Thymus (tissue), 11 donors: ENCODE data around the gene TANGO2. TPM values are rescaled to one million over a fixed set of nuclear protein-coding genes. Genes with fewer than 3 reads are reported as not detected.
"Not testable (repeated sequence)": the region's sequence is repeated elsewhere in the genome, so short reads cannot be mapped to it uniquely, and the experiment has no call there.

ENCODE experiments used
- DNase-seq, 9 donors: peaks; one replicate each; pipeline ENCODE4 v3.0.0-alpha.2; 2013; ENCODE audit warnings: low spot score in 9 of 9, low read depth in 6 of 9, missing footprints in 1 of 9
- H3K27ac ChIP-seq, 2 donors: one replicate each; pipeline ENCODE4 v1.5.1; 2013; ENCODE audit warnings: control low read depth in 1 of 2, low read depth in 1 of 2, low read length in 1 of 2, mild to moderate bottlenecking in 1 of 2, moderate library complexity in 1 of 2
- H3K27me3 ChIP-seq, 2 donors: one replicate each; pipeline ENCODE4 v1.5.1; 2013; ENCODE audit warnings: low read length in 1 of 2; ENCODE audit not compliant: control insufficient read depth in 2 of 2, insufficient read depth in 1 of 2
- H3K36me3 ChIP-seq, 2 donors: one replicate each; pipeline ENCODE4 v1.5.1; 2013; ENCODE audit warnings: low read length in 1 of 2, mild to moderate bottlenecking in 1 of 2, moderate library complexity in 1 of 2; ENCODE audit not compliant: control insufficient read depth in 2 of 2, insufficient read depth in 2 of 2
- H3K4me1 ChIP-seq, 2 donors: one replicate each; pipeline ENCODE4 v1.5.1; 2013; ENCODE audit warnings: low read length in 2 of 2; ENCODE audit not compliant: control insufficient read depth in 2 of 2, insufficient read depth in 2 of 2
- H3K4me3 ChIP-seq, 2 donors: one replicate each; pipeline ENCODE4 v1.5.1; 2013; ENCODE audit warnings: low read length in 2 of 2, control low read depth in 1 of 2, mild to moderate bottlenecking in 1 of 2
- H3K9me3 ChIP-seq, 2 donors: one replicate each; pipeline ENCODE4 v1.5.1; 2013; ENCODE audit warnings: low read length in 1 of 2, mild to moderate bottlenecking in 1 of 2; ENCODE audit not compliant: control insufficient read depth in 2 of 2, insufficient read depth in 1 of 2
- WGBS: extraction: QIAGEN DNeasy Blood & Tissue Kit; methylation state at CpG from one replicate; pipeline ENCODE4 v1.1.7; 2013; 5-methylcytosine and 5-hydroxymethylcytosine counted together
- polyA plus RNA-seq: library from polyadenylated mRNA; stranded (reverse); fragments of 200-250 nt; gene quantifications from one replicate; pipeline ENCODE4 v1.2.3, GENCODE V29; 2013
- total RNA-seq: library from RNA; stranded (reverse); fragments of 120-200 nt; gene quantifications from one replicate; pipeline ENCODE4 v1.2.4, GENCODE V29; 2013
- donor health status: healthy.

Gene TANGO2
- total and polyA plus RNA-seq, 2 donors = 15.9 to 19.7 TPM

- Histone ChIP-seq H3K9me3 (no peaks in the 10 kb centered on the region), H3K4me3 (no peak overlapping the region), H3K27me3 (no peaks in the 10 kb centered on the region), H3K4me1 (no peaks in the 10 kb centered on the region), H3K36me3 (peaks cover 26 to 43% of the 10 kb centered on the region in 2 donors), H3K27ac (no peak overlapping the region)
- DNase-seq = no peak
- 96% methylated on average over 3 of the region's 3 CpGs for WGBS
Observed at GRCh38 chr22:20064140-20064480, 43.2 kb downstream of the TANGO2 start.

GRCh38 chr22:20064545-20065262, 43.8 kb downstream of the TANGO2 start:
- 97% methylated on average over 18 of the region's 18 CpGs for WGBS
- H3K4me1 ChIP-seq = no peaks in the 10 kb centered on the region
- no peak overlapping the region for H3K4me3 ChIP-seq
- H3K36me3 ChIP-seq = peaks cover 26 to 43% of the 10 kb centered on the region in 2 donors
- no peak overlapping the region for H3K27ac ChIP-seq
- H3K27me3 ChIP-seq = no peaks in the 10 kb centered on the region
- no peaks in the 10 kb centered on the region for H3K9me3 ChIP-seq
- no peak for DNase-seq

GRCh38 chr22:20065896-20066616, 45.1 kb downstream of the TANGO2 start:
- no peak overlapping the region for H3K4me3 ChIP-seq
- no peaks in the 10 kb centered on the region for H3K4me1 ChIP-seq
- peaks cover 22 to 41% of the 10 kb centered on the region in 2 donors for H3K36me3 ChIP-seq
- 97% methylated on average over 14 of the region's 14 CpGs for WGBS
- no peak for DNase-seq
- H3K27me3 ChIP-seq = no peaks in the 10 kb centered on the region
- no peaks in the 10 kb centered on the region for H3K9me3 ChIP-seq
- no peak overlapping the region for H3K27ac ChIP-seq

GRCh38 chr22:20066617-20067383, 45.9 kb downstream of the TANGO2 start:
- DNase-seq = no peak
- WGBS = 98% methylated on average over 11 of the region's 11 CpGs

GRCh38 chr22:20067384-20067682, 46.4 kb downstream of the TANGO2 start:
- not testable (repeated sequence) for DNase-seq, H3K9me3 ChIP-seq, H3K4me1 ChIP-seq, H3K4me3 ChIP-seq, H3K27me3 ChIP-seq, H3K27ac ChIP-seq
- WGBS = 100% methylated on average over 3 of the region's 3 CpGs
- peaks cover 12 to 29% of the 10 kb centered on the region in 2 donors for H3K36me3 ChIP-seq

More at GRCh38 chr22:20066617-20067383, 45.9 kb downstream of the TANGO2 start:
- H3K36me3 ChIP-seq = peaks cover 14 to 34% of the 10 kb centered on the region in 2 donors
- no peaks in the 10 kb centered on the region for H3K27me3 ChIP-seq
- no peak overlapping the region for H3K4me3 ChIP-seq
- no peaks in the 10 kb centered on the region for H3K9me3 ChIP-seq
- no peaks in the 10 kb centered on the region for H3K4me1 ChIP-seq
- H3K27ac ChIP-seq = no peak overlapping the region

GRCh38 chr22:20068640-20069039, 47.7 kb downstream of the TANGO2 start:
- Histone ChIP-seq H3K4me3 (no peak overlapping the region), H3K27me3 (no peaks in the 10 kb centered on the region), H3K4me1 (no peaks in the 10 kb centered on the region), H3K9me3 (no peaks in the 10 kb centered on the region), H3K27ac (no peak overlapping the region), H3K36me3 (peaks cover 5 to 16% of the 10 kb centered on the region in 2 donors)
- WGBS = 94% methylated on average over 7 of the region's 7 CpGs
- DNase-seq = no peak

GRCh38 chr22:20069331-20070042, 48.6 kb downstream of the TANGO2 start:
- Histone ChIP-seq H3K4me1 (no peaks in the 10 kb centered on the region), H3K4me3 (no peak overlapping the region), H3K9me3 (no peaks in the 10 kb centered on the region), H3K27me3 (no peaks in the 10 kb centered on the region), H3K36me3 (peaks cover 5 to 8% of the 10 kb centered on the region in 2 donors), H3K27ac (no peak overlapping the region)
- 97% methylated on average over 7 of the region's 7 CpGs for WGBS
- no peak for DNase-seq

- no peaks in the 10 kb centered on the region for H3K27me3 ChIP-seq
- WGBS = 96% methylated on average over 8 of the region's 8 CpGs
- no peaks in the 10 kb centered on the region for H3K9me3 ChIP-seq
- DNase-seq = no peak
- H3K27ac ChIP-seq = no peak overlapping the region
- H3K4me3 ChIP-seq = no peak overlapping the region
- peaks cover 0 to 2% of the 10 kb centered on the region in 2 donors for H3K36me3 ChIP-seq
- H3K4me1 ChIP-seq = no peaks in the 10 kb centered on the region
Observed at GRCh38 chr22:20071524-20071972, 50.6 kb downstream of the TANGO2 start.
